GM21447 (cell line): ENCODE results near the gene KIAA0319L.
"Not testable (repeated sequence)": the region's sequence is repeated elsewhere in the genome, so short reads cannot be mapped to it uniquely, and the experiment has no call there.

Source experiments
- ATAC-seq: cut with Tn5 transposase; IDR thresholded peaks from one replicate; pipeline ENCODE4 v1.9.1; 2021; ENCODE audit not compliant: unreplicated experiment

KIAA0319L gene

DNA sequence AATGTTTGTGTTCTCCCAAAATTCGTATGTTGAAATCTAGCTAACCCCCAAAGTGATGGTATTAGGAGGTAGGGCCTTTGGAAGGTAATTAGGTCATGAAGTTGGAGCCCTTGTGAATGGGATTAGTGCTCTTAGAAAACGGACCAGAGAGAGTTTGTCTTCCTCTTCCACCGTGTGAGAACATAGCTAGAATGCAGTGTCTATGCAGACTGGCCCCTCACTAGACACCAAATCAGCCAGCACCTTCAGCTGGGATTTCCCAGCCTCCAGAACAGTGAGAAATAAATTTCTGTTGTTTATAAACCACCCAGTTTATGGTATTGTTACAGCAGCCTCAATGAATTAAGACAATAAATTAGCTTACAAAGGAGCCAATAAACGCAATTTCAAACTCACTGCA is 58.0 kb downstream of the KIAA0319L start:
- ATAC-seq, result no peak

DNA sequence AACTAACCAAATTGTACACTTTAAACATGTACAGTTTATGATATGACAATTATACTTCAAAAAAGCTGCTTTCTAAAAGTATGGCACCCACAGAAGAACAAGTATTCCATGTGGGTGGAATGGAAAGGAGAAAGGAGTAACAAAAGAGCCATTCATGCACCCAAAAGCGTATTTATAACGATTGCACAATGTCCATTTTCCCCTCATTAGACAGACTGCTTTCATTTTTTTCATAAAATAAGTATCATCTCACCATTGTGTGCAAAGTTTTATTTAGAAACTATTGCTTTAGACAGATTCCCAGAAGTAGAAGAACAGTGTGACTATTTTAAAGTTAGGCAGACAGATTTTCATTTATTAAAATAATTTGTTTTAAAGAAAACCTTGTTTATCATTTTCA is 59.6 kb downstream of the KIAA0319L start:
- ATAC-seq, result no peak

DNA sequence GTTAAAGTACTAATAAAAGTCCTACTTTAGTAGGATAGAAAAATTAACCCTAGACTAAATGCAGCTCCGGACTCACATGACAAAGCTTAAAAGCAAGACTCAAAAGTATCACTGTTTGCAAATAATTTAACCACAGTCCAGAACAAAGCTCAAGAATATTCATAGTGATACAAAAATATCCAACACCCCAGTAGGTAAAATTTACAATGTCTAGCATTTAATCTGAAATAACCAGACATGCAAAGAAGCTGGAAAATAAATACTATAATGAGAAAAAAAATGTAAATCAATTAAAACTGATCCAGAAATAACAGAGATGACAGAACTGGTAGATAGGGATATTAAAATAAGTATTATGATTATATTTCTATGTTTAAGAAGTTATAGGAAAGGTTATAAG is 67.0 kb downstream of the KIAA0319L start:
- no peak for ATAC-seq

DNA sequence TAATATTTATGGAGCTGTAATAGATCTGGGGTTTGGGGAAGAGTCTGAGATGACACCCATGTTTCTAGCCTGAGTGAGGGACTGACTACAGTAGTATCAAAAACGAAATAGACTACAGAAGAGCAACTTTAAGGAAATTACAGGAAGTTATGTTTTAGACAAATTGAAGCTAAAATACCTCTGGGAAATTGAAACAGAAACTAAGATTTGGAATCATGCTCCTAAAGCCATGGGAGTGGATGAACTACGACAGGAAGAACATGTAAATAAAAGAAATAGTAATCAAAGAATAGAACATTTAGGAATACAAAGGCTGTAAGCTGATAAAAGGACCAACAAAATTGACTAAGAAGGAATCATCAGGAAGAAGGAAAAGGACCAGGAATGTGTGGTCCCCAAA is 68.9 kb downstream of the KIAA0319L start:
- ATAC-seq, result no peak

DNA sequence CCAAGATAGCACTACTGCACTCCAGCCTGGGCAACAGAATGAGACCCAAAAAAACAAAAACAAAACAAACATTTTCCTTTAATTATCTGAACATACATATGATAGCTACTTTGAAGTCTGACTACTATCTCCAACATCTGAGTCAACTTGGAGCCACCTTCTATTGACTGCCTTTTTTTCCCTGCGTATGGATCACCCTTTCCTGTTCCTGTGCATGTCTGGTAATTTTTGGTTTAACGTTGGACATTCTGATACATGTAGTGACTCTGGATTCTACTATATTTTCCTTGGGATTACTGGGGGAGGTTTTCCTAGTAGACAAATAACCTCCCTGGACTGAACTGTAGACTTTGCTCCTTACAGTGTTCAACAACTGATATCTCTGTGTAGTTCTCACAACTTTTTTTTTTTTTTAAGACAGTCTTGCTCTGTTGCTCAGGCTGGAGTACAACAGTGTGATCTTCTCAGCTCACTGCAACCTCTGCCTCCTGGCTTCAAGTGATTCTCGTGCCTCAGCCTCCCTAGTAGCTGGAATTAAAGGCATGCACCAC is 70.3 kb downstream of the KIAA0319L start:
- ATAC-seq, result no peak

DNA sequence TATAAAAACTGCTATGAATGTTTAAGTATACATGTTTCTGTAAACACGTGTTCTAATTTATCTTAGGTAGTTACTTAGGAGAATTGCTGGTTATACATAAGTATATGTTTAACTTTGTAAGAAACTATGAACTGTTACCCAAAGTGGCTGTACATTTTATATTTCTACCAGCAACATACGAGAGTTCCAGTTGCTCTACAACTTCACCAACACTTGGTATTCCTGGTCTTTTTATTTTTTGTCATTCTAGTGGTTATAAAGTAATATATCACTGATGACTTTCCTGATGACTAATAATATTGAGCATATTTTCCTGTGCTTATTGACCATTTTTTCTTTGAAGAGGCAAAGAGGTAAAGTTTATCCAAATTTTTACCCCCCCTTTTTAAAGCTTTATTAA is 76.0 kb downstream of the KIAA0319L start:
- no peak for ATAC-seq

DNA sequence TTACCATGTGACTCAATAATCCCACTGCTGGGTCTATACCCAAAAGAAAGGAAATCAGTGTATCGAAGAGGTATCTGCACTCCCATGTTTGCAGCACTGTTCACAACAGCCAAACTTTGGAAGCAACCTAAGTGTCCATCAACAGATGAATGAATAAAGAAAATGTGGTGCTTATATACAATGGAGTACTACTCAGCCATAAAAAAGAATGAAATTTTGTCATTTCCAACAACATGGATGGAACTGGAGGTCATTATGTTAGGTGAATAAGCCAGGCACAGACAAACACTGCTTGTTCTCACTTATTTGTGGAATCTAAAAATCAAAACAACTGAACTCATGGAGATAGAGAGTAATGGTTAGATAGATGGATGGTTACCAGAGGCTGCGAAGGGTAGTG is 79.3 kb downstream of the KIAA0319L start:
- ATAC-seq, result no peak

DNA sequence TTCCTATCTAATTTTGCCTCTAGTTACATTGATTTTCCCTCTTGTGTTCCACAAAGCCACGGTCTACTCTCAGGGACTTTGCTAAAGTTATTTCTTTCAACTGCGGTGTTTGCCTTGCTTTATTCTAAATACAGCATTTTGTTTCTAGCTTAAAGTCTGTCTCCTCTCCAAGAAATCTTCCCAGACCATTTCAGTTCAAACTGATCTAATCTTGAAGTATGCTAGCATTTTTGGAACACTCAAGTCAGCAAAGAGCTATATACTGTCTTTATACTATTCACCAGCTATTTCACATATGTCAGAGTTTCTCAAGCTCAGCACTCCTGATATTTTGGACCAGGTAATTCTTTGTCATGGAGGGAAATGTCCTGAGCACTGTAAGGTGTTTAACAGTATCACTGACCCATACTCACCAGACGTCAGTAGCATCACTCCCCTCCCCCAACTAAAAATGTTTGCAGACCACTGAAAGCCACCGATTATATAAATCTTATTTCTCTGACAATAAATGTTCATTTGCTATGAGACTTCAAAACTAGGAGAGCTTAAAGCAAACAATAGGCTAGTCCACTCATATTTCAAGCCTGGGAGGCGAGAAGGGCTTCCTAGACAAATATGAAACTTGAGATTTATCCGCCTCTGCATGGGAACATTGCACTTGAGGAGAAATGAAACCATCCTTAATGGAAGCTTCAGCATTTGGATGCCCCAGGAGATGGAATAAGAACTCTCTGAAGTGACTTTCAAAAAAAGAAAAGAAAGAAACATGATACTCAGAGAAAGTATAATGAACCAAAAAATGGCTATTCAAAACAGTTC is 81.1 kb downstream of the KIAA0319L start:
- no peak for ATAC-seq

DNA sequence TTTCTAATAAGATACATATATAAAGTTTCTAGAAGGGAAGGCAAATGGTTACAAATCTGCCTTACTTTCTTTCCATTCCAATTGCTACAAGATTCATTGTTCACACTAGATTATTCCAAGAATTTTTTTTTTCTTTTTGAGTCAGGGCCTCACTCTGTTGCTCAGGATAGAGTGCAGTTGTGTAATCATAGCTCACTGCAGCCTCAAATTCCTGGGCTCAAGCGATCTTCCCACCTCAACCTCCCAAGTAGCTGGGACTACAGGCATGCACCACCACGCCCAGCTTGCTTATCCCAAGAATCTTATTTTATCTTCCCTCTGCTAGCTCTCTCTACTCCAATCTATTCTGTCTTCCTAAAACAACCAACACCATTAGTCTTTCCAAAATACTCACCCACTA is 81.8 kb downstream of the KIAA0319L start:
- no peak for ATAC-seq

DNA sequence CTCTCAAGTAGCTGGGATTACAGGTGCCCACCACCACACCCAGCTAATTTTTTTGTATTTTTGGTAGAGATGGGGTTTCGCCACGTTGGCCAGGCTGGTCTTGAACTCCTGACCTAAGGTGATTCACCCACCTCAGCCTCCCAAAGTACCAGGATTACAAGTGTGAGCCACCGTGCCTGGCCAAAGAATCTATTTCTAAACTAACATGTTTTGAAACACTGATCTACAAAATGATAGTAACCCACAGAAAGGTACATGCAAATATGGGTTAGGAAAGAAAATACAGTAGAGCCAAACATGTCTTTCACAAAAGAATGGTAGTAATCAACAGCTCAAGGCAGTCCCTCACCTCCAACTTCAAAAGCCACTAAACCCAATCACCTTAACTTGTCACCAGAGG is 84.0 kb downstream of the KIAA0319L start:
- not testable (repeated sequence) for ATAC-seq

DNA sequence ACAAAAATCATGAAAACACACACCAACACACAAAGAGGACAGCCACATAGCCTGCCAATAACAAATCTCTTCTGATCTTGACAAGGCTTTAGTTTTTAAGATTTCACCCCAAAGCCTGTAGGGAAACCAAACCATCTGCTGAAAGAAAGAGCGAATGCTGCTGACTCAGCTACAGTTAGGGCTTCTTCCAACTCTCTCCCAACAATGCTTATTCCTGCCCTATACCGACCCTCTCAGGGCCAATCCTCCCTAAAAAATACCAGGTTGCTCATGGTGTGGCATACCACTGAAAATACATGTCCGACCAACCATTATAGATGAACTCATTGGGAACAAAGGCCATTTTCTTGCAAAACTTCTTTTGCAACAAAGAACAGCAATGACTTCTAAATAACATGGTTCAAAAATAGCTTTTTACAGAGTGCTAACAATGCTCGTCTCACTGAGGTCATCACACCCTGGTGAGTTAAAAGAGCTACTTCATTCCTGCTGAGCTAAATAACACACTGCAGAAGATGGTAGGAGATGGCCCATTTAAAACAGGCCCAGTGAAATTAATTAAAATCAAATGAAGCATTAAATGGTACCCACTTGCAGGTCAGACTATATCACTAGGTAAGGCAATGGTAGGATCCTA is 86.1 kb downstream of the KIAA0319L start:
- no peak for ATAC-seq

DNA sequence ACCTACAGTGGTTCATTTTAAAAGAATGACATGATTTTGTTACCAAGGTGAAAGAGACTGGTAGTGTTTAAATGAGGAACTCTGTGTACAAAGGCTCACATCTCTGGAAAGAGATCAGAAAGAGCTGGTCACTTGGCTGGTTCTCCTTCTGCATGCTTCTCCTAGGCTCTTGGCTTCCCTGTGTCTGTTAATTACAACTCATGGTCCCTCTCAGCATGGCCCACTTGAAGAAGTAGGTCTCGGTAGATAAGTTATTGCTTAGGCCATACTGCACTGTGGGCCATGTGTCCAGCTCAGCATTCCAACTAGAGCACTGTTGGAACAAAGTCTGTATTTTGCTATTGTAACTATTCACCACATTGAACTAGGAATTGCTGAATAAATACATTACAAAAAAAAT is 91.1 kb downstream of the KIAA0319L start:
- ATAC-seq, result no peak

DNA sequence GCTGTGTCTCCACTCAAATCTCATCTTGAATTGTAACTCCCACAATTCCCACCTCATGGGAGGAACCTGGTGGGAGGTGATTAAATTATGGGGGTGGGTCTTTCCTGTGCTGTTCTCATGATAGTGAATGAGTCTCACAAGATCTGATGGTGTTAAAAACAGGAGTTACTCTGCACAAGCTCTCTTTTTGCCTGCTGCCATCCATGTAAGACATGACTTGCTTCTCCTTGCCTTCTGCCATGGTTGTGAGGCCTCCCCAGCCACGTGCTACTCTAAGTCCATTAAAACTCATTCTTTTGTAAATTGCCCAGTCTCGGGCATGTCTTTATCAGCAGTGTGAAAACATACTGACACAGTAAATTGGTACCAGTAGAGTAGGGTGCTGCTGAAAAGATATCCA is 93.5 kb downstream of the KIAA0319L start:
- ATAC-seq, result not testable (repeated sequence)

DNA sequence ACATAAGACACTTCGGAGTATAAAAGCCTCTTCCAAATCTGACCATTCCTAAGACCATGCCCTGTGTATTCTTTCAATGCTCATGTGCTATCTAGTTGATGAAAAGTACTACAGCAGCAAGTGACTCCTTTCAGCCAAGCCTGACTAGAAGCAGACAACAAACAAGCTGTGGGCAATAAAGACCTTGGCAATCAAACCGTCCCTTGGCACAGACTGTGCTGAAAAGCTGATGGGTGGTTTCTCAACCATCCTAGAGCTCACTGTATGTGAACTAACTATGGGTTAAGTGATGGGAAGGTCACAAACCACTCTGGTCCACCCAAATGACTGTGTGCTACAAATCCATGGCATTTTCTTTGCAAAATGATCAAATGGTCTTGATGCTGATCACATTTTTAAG is 94.0 kb downstream of the KIAA0319L start:
- ATAC-seq, result no peak

DNA sequence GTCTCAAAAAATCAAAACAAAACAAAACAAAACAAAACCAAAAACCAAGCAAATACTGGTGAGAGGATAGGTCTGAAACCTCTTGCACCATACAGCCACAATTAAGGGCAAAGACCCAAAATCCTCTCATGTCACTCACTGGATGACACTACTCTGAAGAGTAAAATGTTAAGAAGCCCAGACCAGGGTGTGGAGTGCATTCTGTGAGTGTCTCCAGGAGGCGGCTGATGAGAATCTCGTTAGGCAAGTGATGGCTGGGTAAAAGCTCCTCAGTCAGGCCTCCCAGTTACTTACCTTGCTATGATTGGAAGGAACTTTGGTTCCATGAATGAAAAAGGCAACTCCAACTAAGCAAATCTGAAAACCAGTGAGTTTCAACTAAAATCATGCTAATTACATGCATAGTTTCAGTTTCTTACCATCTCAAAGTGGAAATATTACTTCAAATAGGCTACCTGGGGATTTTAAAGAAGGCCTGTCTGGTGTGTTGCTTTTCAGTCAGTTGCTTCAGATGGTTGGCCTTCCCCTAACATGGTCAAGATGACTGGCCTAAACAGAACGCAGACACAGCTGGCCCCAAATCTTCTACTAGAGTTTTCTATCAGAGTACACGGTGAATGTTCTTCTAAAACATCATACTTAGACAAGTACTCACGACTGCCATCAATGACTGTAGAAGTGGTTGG is 95.1 kb downstream of the KIAA0319L start:
- no peak for ATAC-seq

DNA sequence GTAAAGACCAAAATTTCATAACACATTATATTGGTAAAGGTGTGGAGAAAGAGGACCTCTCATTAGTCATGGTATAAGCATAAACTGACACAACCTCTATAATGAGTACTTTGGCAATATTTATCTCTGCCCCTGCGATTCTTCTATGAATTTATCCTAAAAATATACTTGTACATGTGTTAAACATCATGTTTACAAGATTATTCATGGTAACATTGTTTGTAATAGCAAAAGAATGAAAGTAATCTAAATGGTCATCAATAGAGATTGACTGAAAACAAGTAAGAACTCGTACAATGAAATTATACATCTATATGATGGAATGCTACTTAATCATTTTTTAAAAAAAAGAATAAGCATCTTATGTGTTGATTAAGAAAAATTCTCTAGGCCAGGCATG is 96.4 kb downstream of the KIAA0319L start:
- ATAC-seq, result no peak

DNA sequence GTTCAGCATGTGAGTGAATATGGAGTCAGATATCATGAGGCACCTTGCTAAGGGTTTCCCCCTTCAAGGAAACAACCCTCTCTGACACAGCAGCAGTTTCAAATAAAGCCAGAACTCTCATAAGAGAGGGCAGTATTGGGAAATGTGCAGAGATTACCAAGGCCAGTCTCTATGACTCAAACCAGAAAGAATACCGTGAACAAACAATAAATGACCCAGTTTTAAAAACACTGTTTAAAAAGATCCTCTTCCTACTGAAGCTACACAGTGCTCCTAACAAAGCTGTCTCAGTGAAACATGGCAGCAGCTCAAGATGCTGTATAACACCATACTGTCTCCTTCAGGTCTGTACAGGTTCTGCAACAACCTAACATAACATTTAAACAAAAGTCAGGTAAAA is 102.6 kb downstream of the KIAA0319L start:
- no peak for ATAC-seq

DNA sequence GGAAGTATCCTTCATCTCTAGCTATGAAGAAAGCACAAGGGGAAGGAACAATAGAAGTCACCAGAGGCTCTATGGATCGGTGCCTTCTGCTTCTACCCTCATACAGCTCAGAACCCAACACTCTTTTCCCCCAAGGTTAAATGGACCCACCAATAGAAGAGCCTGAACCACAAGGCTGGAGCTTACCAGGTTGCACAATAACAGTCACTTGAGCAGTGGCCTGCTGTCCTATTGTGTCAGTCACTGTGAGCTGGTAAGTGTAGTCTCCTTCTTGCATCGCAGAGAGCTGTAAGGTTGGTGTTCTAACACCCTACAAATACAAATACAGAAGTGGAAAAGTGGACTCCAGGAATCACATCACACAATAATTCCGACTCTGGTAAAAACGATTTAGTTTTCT is 103.0 kb downstream of the KIAA0319L start:
- no peak for ATAC-seq

DNA sequence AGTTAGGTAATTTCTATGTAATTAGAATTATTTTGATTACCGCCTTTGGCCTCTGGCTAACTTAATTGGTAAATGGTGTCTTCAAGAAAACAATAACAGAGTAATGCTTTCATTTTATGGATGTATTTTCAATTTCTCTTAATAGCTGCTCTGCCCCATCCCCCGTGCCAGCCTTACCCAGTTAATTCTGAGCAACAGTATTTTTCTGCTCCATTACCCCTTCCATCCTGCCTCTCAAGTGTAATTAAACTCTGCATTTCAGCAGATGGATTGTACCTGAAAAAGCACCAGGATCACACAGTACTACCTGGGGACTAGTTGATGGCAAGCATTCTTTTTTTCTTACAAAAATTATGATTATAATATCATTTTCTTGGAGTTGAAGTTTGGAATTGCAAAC is 104.2 kb downstream of the KIAA0319L start:
- ATAC-seq, result no peak

DNA sequence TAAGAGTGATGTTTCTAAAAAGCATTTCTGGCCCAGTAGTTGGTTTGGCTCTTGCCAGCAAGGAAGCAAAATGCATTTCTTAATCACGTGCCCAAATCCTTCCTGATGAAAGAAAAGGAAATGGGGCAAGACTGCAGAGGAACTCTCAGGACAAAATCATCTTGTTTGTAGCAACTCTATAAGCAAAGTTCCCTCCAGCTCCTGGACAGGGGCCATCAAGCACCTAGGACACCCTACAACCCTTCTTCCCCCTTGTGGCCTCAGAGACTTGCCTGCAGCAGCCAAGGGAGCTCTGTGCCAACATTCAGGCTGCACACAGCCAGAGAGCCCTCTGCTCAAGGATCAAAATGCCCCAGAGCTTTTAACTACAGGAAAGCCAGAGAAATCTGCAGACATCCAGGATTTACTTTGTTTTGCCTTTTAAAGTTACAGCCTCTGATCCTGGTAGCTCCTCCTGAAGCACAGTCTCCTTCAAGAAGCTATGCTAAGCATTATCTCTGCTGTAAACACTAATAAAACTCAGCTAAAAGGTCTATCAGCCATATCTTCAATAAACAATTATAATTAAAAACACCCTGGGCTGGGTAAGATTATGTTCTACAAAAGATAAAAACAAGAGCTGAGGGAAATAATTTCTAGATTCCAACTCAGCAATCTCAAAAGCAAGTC is 105.0 kb downstream of the KIAA0319L start:
- ATAC-seq, result no peak

DNA sequence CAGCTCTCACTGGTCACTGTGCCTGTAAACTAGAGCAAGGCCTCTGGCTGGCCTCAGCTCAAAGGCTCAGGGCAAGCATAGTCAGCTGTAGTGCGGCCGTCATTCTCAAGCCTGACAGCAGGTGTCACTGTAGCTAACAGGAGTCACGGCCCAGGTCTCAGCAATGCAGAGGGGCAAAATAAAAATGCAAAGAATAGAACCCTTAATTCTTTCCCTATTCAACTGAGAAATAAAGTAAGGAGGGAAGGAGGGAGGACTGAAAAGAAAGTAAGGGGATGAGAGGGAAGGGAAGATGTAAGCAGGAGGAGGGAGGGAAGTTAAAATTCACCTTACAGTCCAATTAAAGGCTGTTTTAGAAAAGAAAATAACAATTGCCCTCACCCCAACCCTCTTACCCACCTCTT is 106.1 kb downstream of the KIAA0319L start:
- no peak for ATAC-seq
